GM10266 (cell line): ENCODE results near the gene ZNF81.
"Not testable (repeated sequence)": the region's sequence is repeated elsewhere in the genome, so short reads cannot be mapped to it uniquely, and the experiment has no call there.

Experiments
- DNase-seq: peaks from one replicate; pipeline ENCODE4 v3.0.0; 2012; ENCODE audit errors: extremely low spot score
- TF ChIP-seq, protein P1 (sequence below): IDR thresholded peaks from 2 replicates; pipeline ENCODE4 v1.5.1; 2012; ENCODE audit warnings: mild to moderate bottlenecking, low read depth; ENCODE audit not compliant: control insufficient read depth, insufficient read depth; ENCODE audit errors: missing control alignments

The ZNF81 gene

DNA sequence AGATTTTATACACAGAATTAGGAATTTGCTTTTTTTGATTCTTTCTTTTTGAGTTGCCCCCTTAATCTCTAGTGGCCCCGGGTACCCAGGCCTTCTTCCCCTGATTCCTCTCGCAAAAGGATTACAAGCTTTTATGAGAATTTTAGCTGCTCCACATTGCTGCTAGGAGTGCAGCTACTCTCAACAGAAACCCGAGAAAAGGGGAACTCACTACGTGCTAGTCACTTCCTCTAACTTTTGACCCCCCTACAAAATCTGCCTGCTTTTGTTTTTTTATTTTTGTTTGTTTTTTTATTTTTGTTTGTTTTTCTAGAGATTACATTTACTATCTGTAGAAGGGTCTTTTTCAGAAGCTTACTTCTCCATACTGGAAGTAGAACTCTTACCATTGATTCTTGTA, 64.1 kb downstream of the ZNF81 start:
- no peak for DNase-seq
- TF ChIP-seq, protein P1, sequence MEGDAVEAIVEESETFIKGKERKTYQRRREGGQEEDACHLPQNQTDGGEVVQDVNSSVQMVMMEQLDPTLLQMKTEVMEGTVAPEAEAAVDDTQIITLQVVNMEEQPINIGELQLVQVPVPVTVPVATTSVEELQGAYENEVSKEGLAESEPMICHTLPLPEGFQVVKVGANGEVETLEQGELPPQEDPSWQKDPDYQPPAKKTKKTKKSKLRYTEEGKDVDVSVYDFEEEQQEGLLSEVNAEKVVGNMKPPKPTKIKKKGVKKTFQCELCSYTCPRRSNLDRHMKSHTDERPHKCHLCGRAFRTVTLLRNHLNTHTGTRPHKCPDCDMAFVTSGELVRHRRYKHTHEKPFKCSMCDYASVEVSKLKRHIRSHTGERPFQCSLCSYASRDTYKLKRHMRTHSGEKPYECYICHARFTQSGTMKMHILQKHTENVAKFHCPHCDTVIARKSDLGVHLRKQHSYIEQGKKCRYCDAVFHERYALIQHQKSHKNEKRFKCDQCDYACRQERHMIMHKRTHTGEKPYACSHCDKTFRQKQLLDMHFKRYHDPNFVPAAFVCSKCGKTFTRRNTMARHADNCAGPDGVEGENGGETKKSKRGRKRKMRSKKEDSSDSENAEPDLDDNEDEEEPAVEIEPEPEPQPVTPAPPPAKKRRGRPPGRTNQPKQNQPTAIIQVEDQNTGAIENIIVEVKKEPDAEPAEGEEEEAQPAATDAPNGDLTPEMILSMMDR, result no peak

DNA sequence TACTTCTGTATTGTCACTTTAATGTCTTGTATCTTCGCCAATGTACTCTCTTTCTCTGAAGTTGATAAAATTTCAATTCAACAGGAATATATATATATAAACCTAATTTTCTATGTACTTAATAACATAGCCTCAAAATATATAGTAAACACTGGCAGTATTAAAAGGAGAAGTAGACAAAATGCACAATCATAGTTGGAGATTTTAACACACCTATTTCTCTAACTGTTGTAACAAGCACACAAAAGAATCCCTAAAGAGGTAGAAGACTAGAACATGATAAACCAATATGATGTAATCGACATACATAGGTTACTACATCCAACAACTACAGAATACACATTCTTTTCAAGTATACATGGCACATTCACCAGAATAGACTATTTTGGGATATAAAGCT, 65.5 kb downstream of the ZNF81 start:
- DNase-seq, result no peak
- TF ChIP-seq, protein P1, result no peak

DNA sequence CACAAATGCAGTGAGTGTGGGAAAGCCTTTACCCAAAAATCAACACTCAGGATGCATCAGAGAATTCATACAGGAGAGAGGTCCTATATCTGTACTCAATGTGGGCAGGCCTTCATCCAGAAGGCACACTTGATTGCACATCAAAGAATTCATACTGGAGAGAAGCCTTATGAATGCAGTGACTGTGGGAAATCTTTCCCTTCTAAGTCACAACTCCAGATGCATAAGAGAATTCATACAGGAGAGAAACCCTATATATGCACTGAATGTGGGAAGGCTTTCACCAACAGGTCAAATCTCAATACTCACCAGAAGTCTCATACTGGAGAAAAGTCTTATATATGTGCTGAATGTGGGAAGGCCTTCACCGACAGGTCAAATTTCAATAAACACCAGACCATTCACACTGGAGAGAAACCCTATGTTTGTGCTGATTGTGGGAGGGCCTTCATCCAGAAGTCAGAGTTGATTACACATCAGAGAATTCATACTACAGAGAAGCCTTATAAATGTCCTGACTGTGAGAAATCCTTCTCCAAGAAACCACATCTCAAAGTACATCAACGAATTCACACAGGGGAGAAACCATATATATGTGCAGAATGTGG, 79.3 kb downstream of the ZNF81 start:
- no peak for DNase-seq
- TF ChIP-seq, protein P1, result no peak

DNA sequence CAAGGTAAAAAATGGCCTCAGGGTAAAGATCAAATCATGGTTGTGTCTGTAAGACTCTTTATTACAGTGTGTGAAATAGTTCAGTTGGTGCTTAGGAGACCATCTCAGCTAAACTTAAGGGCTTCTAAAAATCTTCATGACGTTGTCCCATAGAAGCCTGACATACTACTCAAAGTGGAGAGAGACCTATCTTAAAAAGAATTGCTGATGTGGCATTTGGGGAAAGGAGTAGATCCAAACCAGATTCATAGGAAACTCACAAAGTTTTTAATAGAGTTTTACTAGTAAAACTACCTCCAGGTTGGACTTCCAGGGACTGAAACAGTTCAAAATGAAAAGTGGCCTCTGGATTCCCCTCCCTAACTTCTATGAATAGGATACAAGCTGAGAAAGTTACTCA, 81.6 kb downstream of the ZNF81 start:
- TF ChIP-seq, protein P1, result no peak
- no peak for DNase-seq

DNA sequence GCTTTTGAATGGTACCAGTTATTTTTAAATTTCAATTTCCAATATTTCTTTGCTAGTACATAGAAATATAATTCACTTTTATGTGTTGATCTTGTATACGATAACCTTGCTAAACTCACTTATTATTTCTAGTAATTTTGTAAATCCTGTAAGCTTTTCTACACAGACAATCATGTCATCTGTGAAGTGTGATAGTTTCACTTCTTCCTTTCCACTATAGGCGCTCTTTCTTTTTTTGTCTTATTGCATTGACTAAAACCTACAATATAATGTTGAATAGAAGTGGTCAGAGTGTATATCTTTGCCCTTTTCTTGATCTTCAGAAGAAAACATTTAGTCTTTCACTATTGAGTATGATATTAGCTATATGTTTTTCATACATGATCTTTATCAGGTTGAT, 90.5 kb downstream of the ZNF81 start:
- TF ChIP-seq, protein P1, result no peak

DNA sequence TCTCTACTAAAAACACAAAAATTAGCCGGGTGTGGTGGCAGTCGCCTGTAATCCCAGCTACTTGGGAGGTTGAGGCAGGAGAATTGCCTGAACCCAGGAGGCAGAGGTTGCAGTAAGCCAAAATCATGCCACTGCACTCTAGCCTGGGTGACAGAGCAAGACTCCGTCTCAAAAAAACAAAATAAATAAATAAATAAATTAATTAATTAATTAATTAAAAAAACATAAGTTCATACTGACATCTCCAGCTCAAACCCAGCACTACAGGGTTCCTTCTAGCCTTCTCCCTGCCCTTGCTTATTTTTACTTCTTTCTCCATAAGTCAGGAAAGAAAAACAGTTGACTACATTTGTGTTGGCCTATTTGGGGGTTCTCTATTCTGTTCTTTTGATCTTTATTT, 95.3 kb downstream of the ZNF81 start:
- DNase-seq, result not testable (repeated sequence)

More for the DNA sequence above, 90.5 kb downstream of the ZNF81 start:
- no peak for DNase-seq

DNA sequence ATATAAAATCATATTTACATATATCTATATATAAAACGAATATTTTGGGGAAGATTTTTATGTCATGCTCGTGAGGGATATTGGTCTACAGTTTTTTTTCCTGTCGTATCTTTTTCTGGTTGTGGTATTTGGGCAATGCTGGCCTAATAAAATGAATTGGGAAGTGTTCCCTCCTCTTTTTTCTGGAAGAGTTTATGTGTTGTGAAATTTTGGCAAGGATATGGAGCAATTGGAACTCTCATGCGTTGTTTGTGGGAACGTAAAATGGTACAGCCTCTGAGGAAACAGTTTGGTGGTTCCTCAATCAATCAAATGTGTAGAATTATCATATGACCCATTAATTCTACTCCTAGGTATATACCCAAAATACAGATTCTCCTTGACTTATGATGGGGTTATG, 97.2 kb downstream of the ZNF81 start:
- TF ChIP-seq, protein P1, result no peak
- DNase-seq, result no peak

DNA sequence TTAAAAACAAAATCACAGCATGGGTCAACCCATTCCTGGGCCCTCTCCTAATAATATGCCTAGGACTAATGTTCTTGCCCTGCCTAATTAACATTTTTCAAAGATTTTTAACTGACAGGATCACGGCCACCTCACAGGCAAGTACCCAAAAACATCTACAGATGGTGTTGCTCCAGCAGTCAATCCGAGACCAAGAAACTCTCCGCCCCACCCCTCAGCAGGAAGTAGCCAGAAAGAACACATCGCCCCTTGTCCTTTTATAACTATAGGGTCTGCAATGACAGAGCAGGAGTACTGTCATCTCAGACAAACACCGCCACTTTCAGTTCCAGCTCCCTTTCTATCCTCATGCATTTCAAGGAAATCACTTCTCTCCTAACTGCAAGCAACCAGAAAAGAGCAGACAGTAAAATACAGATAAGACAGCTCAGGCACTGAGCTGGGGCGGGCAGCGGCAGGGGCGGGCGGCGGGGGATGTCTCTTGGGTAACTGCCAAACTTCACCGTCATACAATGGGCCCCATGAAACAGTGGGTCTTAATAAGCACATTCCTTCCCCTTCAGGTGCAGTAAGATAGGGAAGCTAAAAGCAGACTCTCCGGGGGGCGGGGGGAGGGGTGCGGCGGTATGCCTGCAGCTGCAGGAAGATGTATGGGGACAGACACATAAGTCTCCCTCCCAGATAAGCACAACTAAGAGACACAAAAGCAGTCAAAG, 99.7 kb downstream of the ZNF81 start:
- TF ChIP-seq, protein P1, result no peak
- no peak for DNase-seq
